HG02884 (cell line): ENCODE data around the gene ARHGEF28.

ENCODE experiments used
- ATAC-seq: cut with Tn5 transposase; IDR thresholded peaks from one replicate; pipeline ENCODE4 v1.9.1; 2021; ENCODE audit warnings: mild to moderate bottlenecking, moderate library complexity; ENCODE audit not compliant: unreplicated experiment

The ARHGEF28 gene

DNA sequence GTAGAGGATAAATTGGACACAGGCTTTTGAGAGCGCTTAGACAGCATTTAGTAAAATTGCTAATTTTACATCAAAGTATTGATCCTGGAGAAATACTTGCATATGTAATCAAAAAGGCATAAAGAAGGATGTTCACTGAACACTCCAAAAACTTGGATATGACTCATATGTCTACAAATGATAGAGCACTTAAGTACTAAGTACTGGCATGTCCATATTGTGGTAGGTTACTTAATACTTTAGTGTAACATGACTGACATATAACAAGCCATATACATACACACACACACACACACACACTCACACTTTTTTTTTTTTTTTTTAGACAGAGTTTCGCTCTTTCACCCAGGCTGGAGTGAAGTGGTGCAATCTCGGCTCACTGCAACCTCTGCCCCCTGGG, 361.9 kb downstream of the ARHGEF28 start:
- no peak for ATAC-seq

DNA sequence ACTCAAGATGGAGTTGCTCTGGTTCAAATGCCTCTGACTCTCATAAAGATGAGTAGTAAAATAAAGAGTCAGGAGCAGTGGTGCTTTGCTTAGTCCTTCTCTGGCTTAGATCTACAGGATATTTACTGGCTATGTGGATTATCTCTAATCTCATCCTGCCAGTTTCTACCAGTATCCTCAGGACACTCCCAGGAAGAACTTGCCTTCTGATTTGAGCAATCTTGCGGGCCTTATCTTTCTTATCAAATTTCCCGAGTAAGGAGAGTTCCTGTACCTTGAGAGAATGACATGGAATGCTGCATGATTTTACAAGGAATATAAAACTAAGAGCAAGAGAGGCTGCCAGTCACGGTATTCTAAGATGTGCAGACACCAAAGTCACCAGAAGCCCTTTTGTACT, 364.0 kb downstream of the ARHGEF28 start:
- no peak for ATAC-seq
